SK-N-MC (cell line): ENCODE results near the gene PEX1.

ENCODE experiments used
- EZH2 ChIP-seq: fragments of 200-600 bp; sonication (generic); IDR thresholded peaks from one replicate; pipeline ENCODE4 v1.6.1; 2017; ENCODE audit warnings: antibody characterized with exemption
- POLR2AphosphoS5 ChIP-seq: IDR thresholded peaks from 2 replicates; pipeline ENCODE4 v1.6.1; 2012; ENCODE audit warnings: mild to moderate bottlenecking, low read depth, low read length, borderline replicate concordance

- TF ChIP-seq EZH2 (no peak), POLR2AphosphoS5 (no peak)
These were observed 42.3 kb downstream of the PEX1 start for GRCh38 chr7:92485974-92486373.
